Panc1 (cell line): Measurements from ENCODE around the gene ATP11A. TPM values are rescaled to one million over a fixed set of nuclear protein-coding genes. Genes with fewer than 3 reads are reported as not detected.
A peak's percentile ranks its signal among the peaks of the same experiment; 100 is the strongest.

Experiments
- ATAC-seq: fragments of 200-7000 bp; cut with Tn5 transposase; 2 replicates; pipeline ENCODE4 v1.9.1; 2020; ENCODE audit warnings: mild to moderate bottlenecking, moderate library complexity
- BruUV-seq: library from RNA; stranded (reverse); fragments of 400-500 nt; replicated peaks from 2 replicates; lab custom pipeline; 2021; lab: Mats Ljungman, UMichigan
- CTCF ChIA-PET: fragments of 300-600 bp; sonication (Branson Sonifier 250); formaldehyde crosslinking; loops from one replicate; lab custom pipeline; 2022; ENCODE audit warnings: antibody characterized with exemption; lab: Charles Lee
- POLR2A ChIA-PET: fragments of 300-600 bp; sonication (Branson Sonifier 250); formaldehyde crosslinking; loops from one replicate; lab custom pipeline; 2022; ENCODE audit warnings: antibody characterized with exemption; lab: Charles Lee
- DNase-seq: peaks from one replicate; pipeline ENCODE4 v3.0.0-alpha.2; 2010; ENCODE audit warnings: low read depth, low spot score
- H3K27ac ChIP-seq: 2 replicates; pipeline ENCODE4 v1.5.1; 2011; ENCODE audit warnings: mild to moderate bottlenecking, low read length, inconsistent platforms
- H3K27me3 ChIP-seq: fragments of 200-500 bp; sonication (Bioruptor generic); 2 replicates; pipeline ENCODE4 v1.6.0; 2014; ENCODE audit warnings: low read length, inconsistent platforms; ENCODE audit not compliant: control insufficient read depth, insufficient read depth
- H3K36me3 ChIP-seq: fragments of 200-500 bp; sonication (Bioruptor generic); 2 replicates; pipeline ENCODE4 v1.5.1; 2014; ENCODE audit warnings: inconsistent platforms, mild to moderate bottlenecking, low read length, moderate library complexity; ENCODE audit not compliant: control insufficient read depth, insufficient read depth
- H3K4me1 ChIP-seq: 2 replicates; pipeline ENCODE4 v1.5.1; 2011; ENCODE audit warnings: inconsistent platforms, mild to moderate bottlenecking, low read length, moderate library complexity; ENCODE audit not compliant: control insufficient read depth, insufficient read depth
- H3K4me3 ChIP-seq, 2 experiments: 2 replicates each; pipeline ENCODE4 v1.5.1; 2011 to 2012; ENCODE audit warnings: low read depth in 2 of 2, low read length in 2 of 2, mild to moderate bottlenecking in 2 of 2, inconsistent platforms in 1 of 2, moderate library complexity in 1 of 2
- H3K9me3 ChIP-seq: fragments of 200-500 bp; sonication (Bioruptor generic); 2 replicates; pipeline ENCODE4 v1.5.1; 2014; ENCODE audit warnings: low read depth, mild to moderate bottlenecking, inconsistent platforms, low read length, moderate library complexity; ENCODE audit not compliant: control insufficient read depth, insufficient read depth
- CTCF ChIP-seq: fragments of 450-650 bp; IDR thresholded peaks from 2 replicates; pipeline ENCODE4 v1.5.1; 2017; ENCODE audit warnings: mild to moderate bottlenecking
- POLR2AphosphoS5 ChIP-seq: IDR thresholded peaks from 2 replicates; pipeline ENCODE4 v1.6.1; 2012; ENCODE audit warnings: mild to moderate bottlenecking, low read depth, low read length, moderate library complexity
- REST ChIP-seq, 2 experiments: IDR thresholded peaks; 2 replicates each; pipeline ENCODE4 v1.6.1; 2011 to 2012; ENCODE audit warnings: low read depth in 2 of 2, control low read depth in 1 of 2, low read length in 1 of 2, mild to moderate bottlenecking in 1 of 2, moderate library complexity in 1 of 2; ENCODE audit not compliant: insufficient read depth in 1 of 2
- SIN3A ChIP-seq: IDR thresholded peaks from 2 replicates; pipeline ENCODE4 v1.6.1; 2012; ENCODE audit warnings: low read depth, mild to moderate bottlenecking, low read length, moderate library complexity, borderline replicate concordance; ENCODE audit not compliant: insufficient read depth
- TCF7L2 ChIP-seq: IDR thresholded peaks from 2 replicates; pipeline ENCODE4 v1.6.1; 2011; ENCODE audit warnings: mild to moderate bottlenecking, low read depth, low read length, inconsistent platforms
- in situ Hi-C: cut with HindIII; loops from 2 replicates; pipeline ENCODE4 v1.10.0; 2016; ENCODE audit warnings: low sequenced_read_pairs, low pct_unique_long_range_greater_than_20kb
- intact Hi-C: fragments of 100-400 bp; cut with micrococcal nuclease; formaldehyde crosslinking; loops from one replicate; pipeline ENCODE4 v1.10.0; 2022; ENCODE audit not compliant: unreplicated experiment
- total RNA-seq: library from RNA; stranded (reverse); gene quantifications from one replicate; pipeline ENCODE4 v1.2.1, GENCODE V29; 2021; ENCODE audit not compliant: unreplicated experiment

ATP11A gene
- total RNA-seq, 1 experiment from 2014 or later: 85.8 TPM

GRCh38 chr13:112715715-112716460 is 26.1 kb downstream of the ATP11A start:
- ChIA-PET CTCF (no interaction called here), POLR2A (no interaction called here)
- in situ Hi-C loops (no loop called here), intact Hi-C loops (no loop called here)
- no peak overlapping the region for H3K4me3 ChIP-seq
- H3K36me3 ChIP-seq: no peaks in the 10 kb centered on the region
- H3K9me3 ChIP-seq: no peaks in the 10 kb centered on the region
- BruUV-seq: no TSS peak
- no peak for DNase-seq
- no peaks in the 10 kb centered on the region for H3K27me3 ChIP-seq
- 0 out of 2 replicates have a peak overlapping the region, but pooled peaks have one; percentile 17 for H3K27ac ChIP-seq
- ATAC-seq: no peak
- TF ChIP-seq SIN3A (no peak), POLR2AphosphoS5 (no peak), CTCF (no peak), REST (IDR thresholded peaks at IDR 0.05; ENCODE audit: insufficient read depth in 1 of 2, low read depth in 2 of 2, low read length in 1 of 2) (no peak), TCF7L2 (no peak)
- peaks cover 67% of the 10 kb centered on the region for H3K4me1 ChIP-seq

GRCh38 chr13:112716461-112716820 is 26.6 kb downstream of the ATP11A start:
- H3K27me3 ChIP-seq: no peaks in the 10 kb centered on the region
- H3K36me3 ChIP-seq: no peaks in the 10 kb centered on the region
- H3K27ac ChIP-seq: no peak overlapping the region
- no TSS peak for BruUV-seq
- H3K4me1 ChIP-seq: peaks cover 67% of the 10 kb centered on the region
- intact Hi-C loops (no loop called here), in situ Hi-C loops (no loop called here)
- no peak overlapping the region for H3K4me3 ChIP-seq
- H3K9me3 ChIP-seq: no peaks in the 10 kb centered on the region
- DNase-seq: no peak
- ATAC-seq: no peak
- POLR2A ChIA-PET: interaction anchor here (0.7 kb wide), 1 partner anchor 9 kb away, joined by 5 read pairs; no protein-coding TSS in a partner anchor
- TF ChIP-seq TCF7L2 (no peak), CTCF (no peak), SIN3A (no peak), REST (IDR thresholded peaks at IDR 0.05; ENCODE audit: insufficient read depth in 1 of 2, low read depth in 2 of 2, low read length in 1 of 2) (no peak), POLR2AphosphoS5 (no peak)
- CTCF ChIA-PET: no interaction called here
